Mesodermal cell (in vitro differentiated cells): ENCODE data around the gene UCHL5.

Experiments used
- H3K27ac ChIP-seq: 2 replicates; pipeline ENCODE4 v1.7.0; 2013; ENCODE audit warnings: mild to moderate bottlenecking, low read depth, low read length, moderate library complexity; ENCODE audit not compliant: severe bottlenecking
- H3K36me3 ChIP-seq: 2 replicates; pipeline ENCODE4 v1.7.1; 2013; ENCODE audit warnings: mild to moderate bottlenecking, low read length, moderate library complexity; ENCODE audit not compliant: control insufficient read depth, insufficient read depth
- H3K4me1 ChIP-seq: one replicate; pipeline ENCODE4 v1.7.1; 2013; ENCODE audit warnings: mild to moderate bottlenecking, low read length; ENCODE audit not compliant: insufficient read depth, control insufficient read depth, poor library complexity, severe bottlenecking
- H3K4me3 ChIP-seq: 2 replicates; pipeline ENCODE4 v1.7.0; 2013; ENCODE audit warnings: low read length, control low read depth, mild to moderate bottlenecking; ENCODE audit not compliant: insufficient read depth, poor library complexity, severe bottlenecking; ENCODE audit errors: extremely low read depth
- H3K9me3 ChIP-seq: 2 replicates; pipeline ENCODE4 v1.7.1; 2013; ENCODE audit warnings: mild to moderate bottlenecking, low read length, moderate library complexity; ENCODE audit not compliant: control insufficient read depth
- WGBS, 2 experiments: methylation state at CpG; one replicate each; pipeline ENCODE4 v1.1.5; 2013; ENCODE audit warnings: missing lambda C conversion rate in 2 of 2; ENCODE audit not compliant: insufficient coverage in 2 of 2; 5-methylcytosine and 5-hydroxymethylcytosine counted together

Gene UCHL5

GRCh38 chr1:193086342-193086741 lies 27.2 kb upstream of the UCHL5 start:
- Histone ChIP-seq H3K4me3 (no peak overlapping the region), H3K9me3 (no peaks in the 10 kb centered on the region), H3K4me1 (no peaks in the 10 kb centered on the region), H3K27ac (no peak overlapping the region), H3K36me3 (peaks cover 30% of the 10 kb centered on the region)
- no CpG with 5 or more reads among the region's 3 CpGs for WGBS, 2 experiments

- H3K36me3 ChIP-seq = peaks cover 33% of the 10 kb centered on the region
- WGBS, 2 experiments = no CpG with 5 or more reads among the region's 1 CpG
- H3K4me1 ChIP-seq = no peaks in the 10 kb centered on the region
- H3K4me3 ChIP-seq = no peak overlapping the region
- no peak overlapping the region for H3K27ac ChIP-seq
- no peaks in the 10 kb centered on the region for H3K9me3 ChIP-seq
Measured at GRCh38 chr1:193085263-193085662, 26.1 kb upstream of the UCHL5 start.

- WGBS, 2 experiments = 86 to 92% methylated on average over 4 of the region's 6 CpGs
- Histone ChIP-seq H3K9me3 (no peaks in the 10 kb centered on the region), H3K4me3 (no peak overlapping the region), H3K27ac (no peak overlapping the region), H3K36me3 (peaks cover 45% of the 10 kb centered on the region), H3K4me1 (no peaks in the 10 kb centered on the region)
Measured at GRCh38 chr1:193083365-193084088, 24.4 kb upstream of the UCHL5 start.

- Histone ChIP-seq H3K36me3 (peaks cover 46% of the 10 kb centered on the region), H3K4me1 (no peaks in the 10 kb centered on the region), H3K4me3 (no peak overlapping the region), H3K9me3 (no peaks in the 10 kb centered on the region), H3K27ac (no peak overlapping the region)
- WGBS, 2 experiments = 83 to 100% methylated on average over 2 of the region's 3 CpGs
Measured at GRCh38 chr1:193079187-193079586, 20.0 kb upstream of the UCHL5 start.

GRCh38 chr1:193077991-193078390 lies 18.8 kb upstream of the UCHL5 start:
- H3K4me1 ChIP-seq = no peaks in the 10 kb centered on the region
- H3K36me3 ChIP-seq = peaks cover 41% of the 10 kb centered on the region
- no peak overlapping the region for H3K27ac ChIP-seq
- H3K9me3 ChIP-seq = no peaks in the 10 kb centered on the region
- H3K4me3 ChIP-seq = no peak overlapping the region

GRCh38 chr1:193070942-193071341 lies 11.8 kb upstream of the UCHL5 start:
- H3K9me3 ChIP-seq = no peaks in the 10 kb centered on the region
- WGBS, 2 experiments = 68 to 88% methylated on average over 2 to 3 of the region's 5 CpGs
- H3K4me1 ChIP-seq = peaks cover 5% of the 10 kb centered on the region
- H3K36me3 ChIP-seq = peaks cover 27% of the 10 kb centered on the region
- H3K27ac ChIP-seq = no peak overlapping the region
- H3K4me3 ChIP-seq = no peak overlapping the region

GRCh38 chr1:193070386-193070753 lies 11.2 kb upstream of the UCHL5 start:
- peaks cover 27% of the 10 kb centered on the region for H3K36me3 ChIP-seq
- no peaks in the 10 kb centered on the region for H3K9me3 ChIP-seq
- no peak overlapping the region for H3K4me3 ChIP-seq
- H3K4me1 ChIP-seq = peaks cover 5% of the 10 kb centered on the region
- WGBS, 2 experiments = 100% methylated on average over 1 of the region's 2 CpGs; no CpG with 5 or more reads in 1 of the 2 experiments
- H3K27ac ChIP-seq = no peak overlapping the region

GRCh38 chr1:193069748-193070385 lies 10.7 kb upstream of the UCHL5 start:
- 75 to 100% methylated on average over 1 to 2 of the region's 4 CpGs for WGBS, 2 experiments
- H3K36me3 ChIP-seq = peaks cover 27% of the 10 kb centered on the region
- no peaks in the 10 kb centered on the region for H3K9me3 ChIP-seq
- H3K27ac ChIP-seq = no peak overlapping the region
- H3K4me1 ChIP-seq = peaks cover 5% of the 10 kb centered on the region
- no peak overlapping the region for H3K4me3 ChIP-seq

GRCh38 chr1:193068013-193068412 lies 8.9 kb upstream of the UCHL5 start:
- Histone ChIP-seq H3K36me3 (peaks cover 31% of the 10 kb centered on the region), H3K4me3 (no peak overlapping the region), H3K27ac (no peak overlapping the region), H3K4me1 (peaks cover 5% of the 10 kb centered on the region), H3K9me3 (no peaks in the 10 kb centered on the region)

GRCh38 chr1:193066606-193067005 lies 7.4 kb upstream of the UCHL5 start:
- Histone ChIP-seq H3K4me3 (no peak overlapping the region), H3K4me1 (peaks cover 5% of the 10 kb centered on the region), H3K9me3 (no peaks in the 10 kb centered on the region), H3K36me3 (peaks cover 30% of the 10 kb centered on the region), H3K27ac (no peak overlapping the region)
- 86 to 95% methylated on average over 1 to 2 of the region's 4 CpGs for WGBS, 2 experiments

GRCh38 chr1:193065954-193066353 lies 6.8 kb upstream of the UCHL5 start:
- Histone ChIP-seq H3K4me3 (no peak overlapping the region), H3K9me3 (no peaks in the 10 kb centered on the region), H3K4me1 (peaks cover 5% of the 10 kb centered on the region), H3K27ac (no peak overlapping the region), H3K36me3 (peaks cover 26% of the 10 kb centered on the region)
